ENCODE measurements around the gene SH3RF2.
"Not testable (repeated sequence)": the region's sequence is repeated elsewhere in the genome, so short reads cannot be mapped to it uniquely, and the experiment has no call there.

SH3RF2 gene

GRCh38 chr5:145951071-145951470 lies 14.7 kb downstream of the SH3RF2 start:
- no peak for DNase-seq

DNA sequence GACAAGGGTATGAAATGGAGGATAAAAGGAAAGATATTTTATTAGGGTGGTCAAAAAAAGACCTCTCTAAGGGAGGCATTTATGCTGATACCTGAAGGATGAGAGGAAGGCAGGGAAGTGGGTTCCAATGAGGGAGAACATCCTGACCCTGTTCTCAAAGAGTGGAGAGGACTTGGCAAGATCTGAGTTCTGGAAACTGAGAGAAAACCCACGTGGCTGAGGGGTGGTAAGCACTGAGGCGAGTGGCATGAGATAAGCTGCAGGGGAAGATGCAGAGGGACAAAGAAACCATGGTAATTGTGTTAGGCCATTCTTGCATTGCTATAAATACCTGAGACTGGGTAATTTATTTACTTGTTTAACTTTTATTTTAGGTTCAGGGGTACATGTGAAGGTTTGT lies 16.8 kb downstream of the SH3RF2 start:
- DNase-seq, result no peak

GRCh38 chr5:145954140-145954539 lies 17.8 kb downstream of the SH3RF2 start:
- not testable (repeated sequence) for DNase-seq

DNA sequence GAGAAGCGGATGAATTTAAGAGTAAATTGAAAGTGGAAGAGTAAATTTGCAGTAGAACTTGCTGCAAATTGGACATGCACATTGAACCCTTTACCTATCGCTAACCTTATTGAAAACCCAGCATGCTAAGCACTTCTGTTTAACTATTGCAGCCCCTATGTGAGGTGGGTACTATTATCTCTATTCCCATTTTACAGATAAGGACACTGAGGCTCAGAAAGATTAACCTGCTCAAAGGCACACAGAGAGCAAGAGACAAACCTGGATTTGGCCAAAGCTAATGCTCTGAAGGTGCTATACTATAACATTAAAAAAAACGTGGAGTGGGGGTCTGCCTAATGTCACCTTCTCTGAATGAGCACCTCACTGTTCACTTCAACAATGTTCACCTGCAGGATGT lies 21.0 kb downstream of the SH3RF2 start:
- no peak for DNase-seq

- no peak for DNase-seq
These were observed 22.1 kb downstream of the SH3RF2 start for GRCh38 chr5:145958436-145958835.

- DNase-seq, result no peak
These were observed 23.8 kb downstream of the SH3RF2 start for GRCh38 chr5:145960166-145960565.

DNA sequence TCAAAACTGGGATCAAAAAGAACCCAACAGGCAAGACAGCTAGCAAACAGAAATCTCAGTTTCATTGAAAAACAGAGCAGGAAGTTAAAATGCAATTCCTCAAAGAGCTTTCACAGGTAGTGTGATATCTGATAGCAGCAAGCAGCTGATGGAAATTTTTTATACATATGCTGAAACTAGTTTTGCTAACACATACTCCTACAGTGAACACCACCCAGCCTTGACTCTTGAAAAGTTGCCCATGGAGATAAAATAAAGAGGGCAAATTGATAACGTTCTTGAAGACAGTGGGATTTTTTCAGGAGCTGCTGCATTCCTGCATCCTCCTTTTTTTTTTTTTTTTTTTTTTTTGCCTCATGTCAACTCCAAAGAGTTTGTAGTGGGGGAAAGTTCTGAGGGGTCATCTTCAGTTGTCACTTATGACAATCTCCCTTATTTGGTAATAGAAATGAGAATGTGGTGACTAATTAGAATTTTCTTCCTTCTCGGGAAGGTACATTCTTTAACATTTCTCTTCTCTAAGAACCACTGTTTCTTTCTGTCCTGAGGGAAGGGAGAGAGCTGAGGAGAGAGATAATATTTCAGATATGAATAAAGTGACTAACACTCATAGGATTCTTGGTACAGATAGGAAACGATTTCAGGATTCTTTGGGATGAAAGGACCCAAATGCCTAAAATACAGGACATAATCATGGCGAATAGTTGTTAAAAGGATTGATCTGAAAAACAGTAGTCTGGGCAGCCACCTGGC lies 24.6 kb downstream of the SH3RF2 start:
- DNase-seq, result no peak

- no peak for DNase-seq
These were observed 25.6 kb downstream of the SH3RF2 start for GRCh38 chr5:145962001-145962400.

DNA sequence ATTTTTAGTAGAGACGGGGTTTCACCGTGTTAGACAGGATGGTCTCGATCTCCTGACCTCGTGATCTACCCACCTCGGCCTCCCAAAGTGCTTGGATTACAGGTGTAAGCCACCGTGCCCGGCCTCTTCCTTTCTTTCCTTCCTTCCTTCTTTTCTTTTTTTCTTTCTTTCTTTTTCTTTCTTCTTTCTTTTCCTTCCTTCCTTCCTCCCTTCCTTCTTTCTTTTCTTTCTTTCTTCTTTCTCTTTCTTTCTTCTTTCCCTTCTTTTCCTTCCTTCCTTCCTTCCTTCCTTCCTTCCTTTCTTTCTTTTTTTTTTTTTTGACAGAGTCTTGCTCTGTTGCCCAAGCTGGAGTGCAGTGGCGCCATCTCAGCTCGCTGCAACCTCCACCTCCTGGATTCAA lies 27.6 kb downstream of the SH3RF2 start:
- not testable (repeated sequence) for DNase-seq

DNA sequence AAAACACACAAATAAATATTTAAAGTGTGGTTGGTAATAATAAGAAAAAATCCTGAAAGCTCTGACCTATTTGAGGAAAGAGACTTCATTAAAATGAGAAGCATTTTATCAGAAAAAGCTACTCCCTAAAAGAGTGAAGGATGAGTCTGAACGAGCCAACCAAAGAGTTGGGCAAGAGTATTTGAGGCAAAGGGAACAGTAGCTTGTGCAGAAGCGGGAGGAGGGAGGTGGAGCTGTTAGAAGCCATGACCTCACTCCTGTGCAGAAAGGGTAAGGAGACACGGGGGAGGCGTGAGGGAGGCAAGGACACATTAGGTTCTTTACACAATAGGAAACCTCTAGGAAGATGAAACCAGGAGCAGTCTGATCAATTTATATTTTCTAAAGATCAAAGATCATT lies 29.4 kb downstream of the SH3RF2 start:
- no peak for DNase-seq

DNA sequence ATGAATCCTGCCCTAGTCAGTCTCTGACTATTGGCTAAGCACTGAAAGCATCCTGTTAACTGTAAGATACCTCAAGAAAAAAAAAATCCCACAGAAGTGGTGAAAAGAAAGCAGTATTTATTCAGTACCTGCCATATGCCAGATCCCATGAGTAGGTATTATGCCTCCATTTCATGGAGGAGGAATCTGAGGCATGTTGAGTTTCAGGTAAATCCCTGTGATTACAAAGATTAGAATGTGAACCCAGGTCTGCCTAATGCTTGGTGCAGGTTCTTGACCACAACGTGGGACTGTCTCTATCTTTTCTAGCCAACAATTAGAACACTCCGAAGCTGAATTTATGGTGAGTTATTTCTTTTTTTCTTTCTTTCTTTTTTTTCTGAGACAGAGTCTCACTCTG lies 30.9 kb downstream of the SH3RF2 start:
- DNase-seq, result no peak

DNA sequence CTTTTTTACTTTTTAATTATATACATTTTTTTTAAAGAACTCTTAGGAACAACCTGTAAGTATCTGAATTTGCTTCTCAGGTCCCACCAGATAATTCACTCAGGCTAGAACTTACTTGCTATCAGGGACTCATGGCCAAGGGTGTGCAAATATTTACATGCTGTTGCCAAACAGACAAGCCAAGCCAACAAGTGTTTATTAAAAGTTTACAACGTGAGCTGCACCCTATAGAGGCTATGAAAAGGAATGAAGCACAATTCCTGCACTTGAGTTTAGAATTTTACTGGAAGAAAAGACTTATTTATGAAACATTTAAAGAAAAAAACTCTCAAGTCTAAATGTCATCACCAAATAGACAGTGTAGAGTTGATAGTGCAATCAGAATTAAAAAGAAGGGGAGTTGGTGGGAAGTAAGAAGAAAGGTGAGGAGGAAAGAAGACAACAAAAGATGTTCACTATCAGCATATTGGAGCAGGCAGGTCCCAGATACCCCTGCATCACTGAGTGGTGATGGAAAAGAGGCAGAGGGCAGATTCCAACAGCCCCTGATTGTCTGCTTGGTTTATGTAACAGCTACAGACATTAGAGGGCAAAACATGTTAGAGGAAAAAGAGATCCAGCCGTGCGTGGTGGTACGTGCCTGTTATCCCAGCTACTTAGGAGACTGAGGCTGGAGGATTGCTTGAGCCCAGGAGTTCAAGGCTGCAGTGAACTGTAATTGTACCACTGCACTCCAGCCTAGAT lies 32.8 kb downstream of the SH3RF2 start:
- DNase-seq, result no peak

- no peak for DNase-seq
These were observed 33.3 kb downstream of the SH3RF2 start for GRCh38 chr5:145969714-145970092.

DNA sequence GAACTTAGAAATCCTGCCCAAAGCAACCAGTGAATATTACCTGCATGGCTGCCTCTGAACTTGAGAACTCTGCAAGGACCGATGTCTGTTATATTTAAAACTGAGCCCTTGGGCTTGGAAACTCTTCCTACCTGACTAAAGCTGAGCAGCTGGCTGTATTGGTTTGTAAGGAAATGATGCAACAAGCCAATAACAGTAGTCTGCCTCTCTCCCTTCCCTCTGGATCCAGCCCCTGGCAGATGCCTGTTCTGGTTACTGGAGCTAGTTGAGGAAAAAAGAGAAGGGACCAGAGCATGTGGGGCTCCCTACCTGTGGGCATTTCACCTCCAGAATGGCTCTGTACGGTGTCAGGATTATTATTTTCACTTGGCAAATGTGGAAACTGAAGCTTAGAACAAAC lies 34.7 kb downstream of the SH3RF2 start:
- no peak for DNase-seq

DNA sequence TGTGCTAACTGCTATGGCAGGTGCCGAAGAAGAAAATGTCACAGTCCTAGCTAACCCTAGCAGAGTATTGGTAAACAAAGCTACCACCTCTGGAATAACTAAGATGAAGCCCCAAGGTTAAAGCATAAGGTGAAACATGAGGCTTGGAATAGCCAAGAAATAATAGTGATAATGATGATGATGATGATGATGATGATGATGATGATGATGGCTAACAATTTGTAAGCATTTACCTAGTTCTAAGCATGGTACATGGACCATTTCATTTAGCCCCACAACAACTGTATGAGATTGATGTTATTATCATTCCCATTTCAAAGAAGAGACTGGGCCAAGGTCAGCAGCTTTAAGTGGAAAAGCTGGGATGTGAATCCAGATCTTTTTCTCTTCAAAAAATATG lies 35.3 kb downstream of the SH3RF2 start:
- no peak for DNase-seq

GRCh38 chr5:145975001-145975360 lies 38.6 kb downstream of the SH3RF2 start:
- DNase-seq, result no peak

DNA sequence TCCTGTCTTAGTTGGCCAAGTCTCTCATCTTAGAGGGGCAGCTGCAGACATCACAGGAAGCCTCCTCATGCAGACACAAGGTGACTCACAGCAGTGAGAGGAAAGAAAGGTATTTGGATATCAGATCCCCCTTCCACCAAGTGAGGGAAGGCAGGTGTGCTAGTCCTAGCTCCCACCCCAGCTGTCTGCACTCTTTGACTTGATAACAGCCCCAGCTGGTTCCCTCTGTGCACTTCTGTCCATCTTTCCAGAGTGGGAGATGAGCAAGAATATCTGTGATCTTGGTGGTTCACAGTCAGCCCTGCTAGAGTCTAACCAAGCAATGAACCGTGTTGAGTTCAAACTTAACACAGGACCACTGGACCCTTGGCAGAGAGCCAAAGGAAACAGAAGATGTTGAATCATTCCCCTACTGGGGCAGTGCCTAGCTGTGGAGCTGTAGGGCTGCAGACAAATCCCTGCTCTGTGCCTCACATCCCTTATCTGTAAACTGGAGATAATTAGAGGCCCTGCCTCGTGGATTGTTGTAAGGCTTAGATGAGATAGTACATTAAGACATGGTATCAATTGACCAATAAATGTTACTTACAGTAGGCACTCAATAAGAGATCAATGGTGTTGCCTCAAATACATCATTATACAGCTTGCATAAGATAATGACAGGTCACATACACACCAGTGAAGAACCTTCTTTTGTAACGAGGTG lies 39.1 kb downstream of the SH3RF2 start:
- DNase-seq, result no peak

- DNase-seq, result no peak
These were observed 40.2 kb downstream of the SH3RF2 start for GRCh38 chr5:145976431-145977155.

DNA sequence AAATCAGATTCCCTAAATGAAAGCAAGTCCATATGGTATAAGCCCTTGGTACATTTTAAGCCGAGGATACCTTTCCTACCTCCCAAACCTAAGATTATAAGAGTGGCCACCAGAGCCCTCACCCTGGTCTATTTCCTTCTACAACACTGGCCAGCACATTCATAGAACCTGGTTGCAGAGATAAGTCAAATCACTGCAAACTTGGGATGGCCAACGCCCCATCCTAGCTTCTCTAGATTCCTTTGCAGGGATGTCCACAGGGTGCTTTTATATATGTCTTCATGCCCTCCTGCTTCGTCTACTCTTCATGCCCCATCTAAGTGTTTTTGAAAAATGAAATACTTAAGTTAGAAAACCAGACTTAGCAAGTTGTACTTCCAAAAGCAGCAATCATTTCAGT lies 41.8 kb downstream of the SH3RF2 start:
- no peak for DNase-seq

DNA sequence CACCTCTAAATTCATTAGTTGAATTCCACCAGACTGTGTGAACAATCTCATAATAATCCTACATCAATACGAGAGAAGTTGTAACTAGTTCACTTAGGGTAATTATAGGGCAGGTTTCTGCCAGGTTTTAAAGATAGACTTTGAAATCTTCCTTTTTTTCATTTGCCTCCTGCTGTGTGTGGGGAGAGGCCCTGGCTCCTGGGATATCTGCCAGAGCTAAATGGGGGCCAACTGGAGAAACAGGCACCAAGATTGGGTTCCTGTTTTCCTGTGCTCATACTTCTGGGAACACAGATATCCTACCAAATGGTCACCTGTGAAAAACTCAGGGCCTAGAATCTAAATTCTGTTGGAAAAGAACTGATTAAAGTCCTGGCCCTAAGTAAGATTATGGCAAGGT lies 42.3 kb downstream of the SH3RF2 start:
- DNase-seq, result no peak

DNA sequence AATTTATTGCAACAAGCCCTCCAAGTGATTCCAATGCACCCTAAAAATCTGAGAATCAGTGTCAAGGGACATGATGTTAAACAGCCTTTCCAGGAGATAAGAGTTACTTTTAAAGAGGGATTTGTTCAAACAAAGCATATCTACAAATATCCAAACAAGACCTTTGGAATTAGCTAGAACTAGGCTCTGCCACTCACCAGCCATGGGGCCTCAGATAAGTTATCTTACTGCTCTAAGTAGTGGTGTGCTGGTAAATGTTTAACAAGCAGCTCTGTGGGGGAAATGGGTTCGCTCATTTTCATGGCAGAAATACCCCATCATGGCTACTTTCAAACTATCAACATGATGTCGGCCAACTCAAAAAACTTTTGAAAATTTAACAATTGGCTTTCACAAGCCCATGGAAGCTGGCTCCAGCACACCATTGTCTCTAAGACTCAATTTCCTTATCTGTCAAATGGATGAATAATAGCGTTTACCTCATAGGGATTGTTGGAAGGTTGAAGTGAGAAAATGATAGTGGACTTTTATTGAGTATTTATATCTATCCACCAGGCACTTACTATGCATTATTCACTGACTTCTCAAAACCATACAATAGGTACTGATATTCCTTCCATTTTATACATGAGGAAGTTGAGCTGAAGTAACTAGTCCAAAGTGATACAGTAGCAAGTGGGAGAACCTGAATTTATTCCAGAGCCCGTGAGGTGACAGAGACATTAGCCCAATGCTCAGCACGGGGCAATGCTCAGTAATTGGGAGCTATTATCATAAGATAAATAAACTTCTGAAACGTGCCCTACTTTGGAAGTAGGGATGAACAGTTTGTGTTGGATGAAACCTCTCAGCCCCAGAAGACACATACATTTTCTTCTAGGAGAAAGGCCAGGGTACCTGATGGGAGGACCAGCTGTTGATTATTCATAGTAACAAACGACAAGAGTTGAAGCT lies 43.2 kb downstream of the SH3RF2 start:
- DNase-seq, result no peak

DNA sequence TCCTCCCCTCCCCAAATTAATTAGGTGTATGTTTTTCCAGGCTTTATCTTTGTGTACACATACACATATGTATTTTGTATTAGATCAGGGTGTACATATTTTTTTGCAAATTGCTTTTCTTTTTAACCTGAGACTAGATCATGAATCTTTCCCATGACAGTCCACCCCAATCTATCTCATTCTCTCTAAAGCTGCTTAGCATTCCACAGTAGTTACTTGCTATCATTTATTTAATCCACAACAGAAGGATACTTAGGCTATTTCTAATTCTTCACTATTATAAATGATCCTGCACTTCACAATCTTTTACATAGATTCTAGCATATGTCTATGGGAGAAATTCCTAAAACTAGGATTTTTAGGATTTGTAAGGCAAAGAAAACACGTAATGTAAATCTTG lies 43.9 kb downstream of the SH3RF2 start:
- no peak for DNase-seq

Measured in stimulated activated CD4-positive, alpha-beta T cell treated with anti-CD3 and anti-CD28 coated beads, Interleukin-4, amount 100 ng/mL, for 24 hours (primary cell).